HK-2 (cell line): ENCODE results near the gene FBXW8.

ENCODE experiments used
- DNase-seq: peaks from one replicate; pipeline ENCODE4 v3.0.0-alpha.2; 2018; ENCODE audit not compliant: unreplicated experiment

Gene FBXW8

GRCh38 chr12:116990971-116991966, 80.5 kb downstream of the FBXW8 start:
- DNase-seq, result no peak

DNA sequence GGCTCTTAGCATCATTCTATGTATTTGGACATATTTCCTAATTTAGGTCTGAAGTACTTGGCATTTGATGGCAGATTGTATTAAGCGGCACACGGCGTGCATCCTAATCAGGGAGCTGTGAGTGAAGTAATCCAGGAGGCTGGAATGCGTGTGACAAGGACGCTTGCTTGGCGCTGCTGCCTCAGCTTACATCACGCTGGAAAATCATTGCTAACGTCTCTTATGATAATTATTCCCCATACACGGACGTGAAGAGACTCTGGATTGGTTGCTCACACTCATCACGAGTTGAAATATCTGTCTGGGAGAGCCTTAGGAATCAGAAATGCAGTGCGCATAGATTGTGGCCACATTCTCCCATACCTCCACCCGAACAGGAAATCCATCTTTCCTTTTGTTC, 85.3 kb downstream of the FBXW8 start:
- DNase-seq, result no peak

GRCh38 chr12:116996621-116997020, 85.9 kb downstream of the FBXW8 start:
- DNase-seq, result no peak

DNA sequence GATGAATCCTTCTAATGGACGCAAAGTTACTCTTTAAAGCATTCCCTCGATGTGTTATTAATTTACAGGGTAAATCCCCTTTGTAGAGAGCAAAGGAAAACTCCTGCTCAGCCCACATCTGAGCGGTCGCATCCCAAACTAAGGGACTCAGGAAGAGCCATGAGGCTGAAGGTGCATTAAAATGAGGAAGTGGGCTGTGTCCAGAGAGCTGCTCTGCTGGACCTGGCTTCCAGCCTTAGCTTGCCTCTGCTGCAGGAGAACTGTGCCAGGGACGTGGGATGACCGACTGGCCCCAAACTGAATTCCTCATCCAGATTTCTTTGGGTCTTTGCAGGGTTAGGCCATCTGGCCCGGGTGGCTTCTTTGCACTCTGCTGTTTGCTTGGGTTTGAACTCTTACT, 88.3 kb downstream of the FBXW8 start:
- DNase-seq, result no peak

GRCh38 chr12:117000316-117000715, 89.6 kb downstream of the FBXW8 start:
- no peak for DNase-seq

- DNase-seq, result no peak
Measured at GRCh38 chr12:117002051-117002817, 91.5 kb downstream of the FBXW8 start.

- DNase-seq, result no peak
Measured at GRCh38 chr12:117003883-117004404, 93.2 kb downstream of the FBXW8 start.

- no peak for DNase-seq
Measured at GRCh38 chr12:117005417-117006046, 94.8 kb downstream of the FBXW8 start.

DNA sequence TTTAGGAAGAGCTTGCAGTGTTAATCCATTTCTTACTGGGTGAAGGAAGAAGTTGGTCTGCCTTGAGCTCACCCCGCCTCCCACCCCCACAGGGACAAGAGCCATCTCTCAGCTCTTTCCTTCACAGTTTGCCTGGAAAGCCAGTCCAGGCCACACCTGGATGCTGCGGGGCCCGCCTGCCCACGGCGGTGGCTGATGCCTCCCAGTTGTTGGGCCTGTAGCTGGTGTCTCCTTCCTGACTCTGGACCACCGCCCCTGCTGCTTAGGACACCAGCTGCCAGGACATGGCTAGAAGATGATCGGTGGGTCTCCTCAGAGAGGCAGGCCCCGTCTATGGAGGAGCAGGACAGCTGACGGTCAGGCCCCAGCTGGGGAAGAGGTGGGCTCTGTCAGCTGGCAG, 95.6 kb downstream of the FBXW8 start:
- no peak for DNase-seq

GRCh38 chr12:117007577-117007976, 96.8 kb downstream of the FBXW8 start:
- no peak for DNase-seq

GRCh38 chr12:117009759-117010158, 99.0 kb downstream of the FBXW8 start:
- no peak for DNase-seq

DNA sequence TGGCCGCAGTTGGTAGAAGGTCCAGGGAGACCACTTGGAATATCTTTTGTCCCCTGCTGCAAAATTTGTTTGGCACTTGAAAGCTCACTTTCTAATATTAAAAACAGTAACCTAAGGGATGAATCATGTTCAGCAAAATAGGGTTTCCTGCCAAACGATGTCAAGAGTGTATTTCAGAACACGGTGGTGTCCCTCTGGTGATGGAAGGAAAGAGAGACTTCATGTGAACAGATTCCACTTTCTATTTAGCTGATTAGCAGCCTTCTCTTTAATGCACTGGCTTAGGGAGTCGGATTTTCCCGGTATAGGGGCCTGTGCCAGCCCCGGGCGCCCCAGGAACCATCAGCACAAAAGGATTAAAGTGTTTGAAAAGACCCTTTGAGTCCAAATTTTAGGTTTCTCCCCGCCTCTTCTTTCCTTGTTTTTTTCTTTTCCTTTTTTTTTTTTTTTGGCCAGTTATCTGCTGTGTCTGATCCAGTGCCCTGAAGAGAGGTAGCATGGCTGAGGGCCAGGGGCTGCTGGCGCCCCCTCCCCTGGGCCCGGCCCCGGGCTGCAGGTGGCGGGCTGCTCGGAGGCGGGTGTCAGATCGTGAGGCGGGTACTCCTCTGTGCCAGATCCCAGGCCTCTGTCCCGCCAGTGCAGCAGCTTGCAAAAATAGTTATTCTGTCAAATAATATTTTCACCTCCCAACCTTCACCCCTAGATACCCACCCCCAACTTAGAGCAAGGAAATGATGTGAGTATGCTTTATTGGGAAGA, 100.1 kb downstream of the FBXW8 start:
- no peak for DNase-seq

DNA sequence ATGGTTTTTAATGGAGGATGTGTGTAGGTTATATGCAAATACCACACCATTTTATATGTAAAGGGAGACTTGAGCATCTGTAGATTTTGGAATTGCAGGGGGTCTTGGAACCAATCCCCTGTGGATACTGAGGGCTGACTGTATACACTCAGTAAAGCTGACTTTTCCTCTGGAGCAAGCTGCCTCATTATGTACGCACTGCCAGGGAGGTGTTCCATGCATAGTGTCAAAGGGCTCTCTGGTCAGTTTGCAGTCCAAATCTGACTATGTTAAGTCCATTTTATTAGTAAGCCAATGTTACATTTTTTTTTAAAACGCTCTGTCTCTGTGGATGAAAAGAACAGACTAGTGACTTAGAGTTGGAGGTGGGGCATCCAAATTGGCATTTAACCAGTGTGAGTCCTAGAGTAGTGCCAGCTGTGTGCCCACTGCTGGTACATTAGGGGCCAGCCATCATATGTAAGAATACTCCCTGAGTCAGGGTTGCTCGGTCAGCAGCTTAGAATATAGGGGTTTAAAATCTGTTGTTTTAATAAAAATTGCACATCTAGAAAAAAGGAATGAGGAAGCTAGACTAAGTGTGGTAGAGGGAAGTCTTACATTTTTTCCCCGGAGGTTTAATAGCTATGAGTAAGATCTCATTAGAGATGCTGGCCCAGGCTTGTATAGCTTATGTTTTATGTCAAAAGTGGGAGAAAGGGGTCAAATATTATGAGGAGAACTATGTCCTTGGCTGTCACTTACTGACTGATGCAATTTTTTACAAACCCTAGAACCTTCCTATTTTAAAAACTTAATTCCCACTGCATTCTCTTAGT, 101.4 kb downstream of the FBXW8 start:
- DNase-seq, result no peak

- DNase-seq, result no peak
Measured at GRCh38 chr12:117013726-117014125, 103.0 kb downstream of the FBXW8 start.

DNA sequence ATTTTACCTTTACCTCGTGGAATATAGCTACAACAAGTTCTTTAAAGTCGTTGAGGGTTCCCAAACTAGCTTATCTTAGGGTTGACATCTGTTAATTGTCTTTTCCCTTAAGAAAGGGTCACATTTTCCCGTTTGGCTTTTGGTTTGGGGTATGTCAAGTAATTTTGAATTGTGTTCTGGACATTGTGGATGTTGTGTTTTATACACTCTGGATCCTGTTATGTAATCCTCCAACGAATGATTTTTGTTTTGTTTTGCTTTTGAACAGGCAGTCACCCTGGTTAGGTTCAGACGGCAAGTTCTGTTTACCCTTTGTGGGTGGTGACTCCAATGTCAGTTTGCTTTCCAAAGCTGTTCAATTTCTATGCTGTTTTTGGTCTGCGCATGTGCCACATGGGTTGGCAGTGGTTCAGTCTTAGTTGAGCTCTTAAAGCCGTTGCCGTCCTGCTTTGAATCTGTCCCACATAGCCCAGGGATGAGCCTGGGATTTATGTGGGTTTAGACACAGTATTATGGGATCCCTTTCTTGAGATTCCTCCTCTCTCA, 103.7 kb downstream of the FBXW8 start:
- no peak for DNase-seq

- no peak for DNase-seq
Measured at GRCh38 chr12:117015811-117016210, 105.1 kb downstream of the FBXW8 start.

DNA sequence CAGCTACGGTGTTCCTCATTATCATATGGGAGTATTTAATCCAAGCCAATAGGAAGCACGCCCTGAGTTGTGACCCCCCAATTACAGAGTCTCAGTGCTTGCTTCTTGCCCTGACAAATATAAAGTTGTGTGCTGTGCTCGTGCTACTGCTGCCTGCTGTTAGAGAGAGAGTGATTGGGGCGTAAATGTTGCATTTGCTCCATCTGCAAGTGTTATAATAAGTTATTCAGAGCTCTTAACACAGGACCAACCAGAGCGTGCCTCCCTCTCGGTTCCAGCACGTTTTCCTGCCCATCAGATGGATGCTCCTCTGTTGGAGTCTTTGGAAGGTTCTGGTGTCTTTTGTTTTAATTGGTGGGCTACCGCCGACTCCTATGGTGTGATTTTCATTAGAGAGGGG, 107.1 kb downstream of the FBXW8 start:
- DNase-seq, result no peak

- no peak for DNase-seq
Measured at GRCh38 chr12:117018276-117018675, 107.5 kb downstream of the FBXW8 start.

GRCh38 chr12:117018685-117019084, 107.9 kb downstream of the FBXW8 start:
- no peak for DNase-seq

DNA sequence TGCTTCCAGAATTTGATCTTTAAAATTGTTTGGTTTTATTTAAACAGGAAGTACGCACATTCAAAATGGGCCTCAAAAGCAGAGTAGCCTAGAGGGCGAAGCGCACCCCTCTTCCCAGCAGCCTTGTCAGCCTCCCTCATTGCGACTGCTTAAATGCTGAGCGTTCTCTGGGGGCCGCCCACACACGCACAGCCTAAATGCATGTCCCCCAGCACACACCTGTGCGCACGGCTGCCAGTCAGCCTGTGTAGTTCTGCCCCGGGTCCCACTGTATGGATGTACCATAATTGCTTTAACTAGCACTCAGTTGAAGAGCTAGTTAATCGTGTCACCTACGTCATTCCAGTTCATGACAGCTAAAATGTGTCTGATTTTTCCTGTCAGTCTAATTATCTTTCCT, 109.1 kb downstream of the FBXW8 start:
- DNase-seq, result no peak
